ENCODE measurements around the gene AFAP1L2.

Gene AFAP1L2

DNA sequence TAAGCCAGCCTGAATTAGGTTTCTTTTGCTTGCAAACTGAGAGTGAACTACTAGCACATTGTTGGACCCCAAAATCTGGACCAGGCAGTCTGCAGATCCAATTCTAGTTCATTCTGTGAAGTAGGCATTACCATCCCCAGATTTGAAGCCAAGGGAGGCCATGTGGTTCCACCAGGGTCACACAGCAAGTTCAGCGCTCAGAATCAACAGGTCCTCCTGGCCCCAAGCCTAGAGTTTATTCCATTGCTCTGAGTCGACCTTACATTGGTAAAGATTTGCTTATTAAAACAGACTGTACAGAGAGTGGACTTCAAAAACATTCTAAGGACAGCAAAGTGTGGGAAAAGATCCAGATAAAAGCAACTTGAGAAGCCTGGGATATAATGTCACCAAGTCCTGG is 50.9 kb downstream of the AFAP1L2 start:
- H3K4me2 ChIP-seq (ENCODE audit: low read length) = no peak overlapping the region
- H3K4me3 ChIP-seq (ENCODE audit: low read length) = no peak overlapping the region

DNA sequence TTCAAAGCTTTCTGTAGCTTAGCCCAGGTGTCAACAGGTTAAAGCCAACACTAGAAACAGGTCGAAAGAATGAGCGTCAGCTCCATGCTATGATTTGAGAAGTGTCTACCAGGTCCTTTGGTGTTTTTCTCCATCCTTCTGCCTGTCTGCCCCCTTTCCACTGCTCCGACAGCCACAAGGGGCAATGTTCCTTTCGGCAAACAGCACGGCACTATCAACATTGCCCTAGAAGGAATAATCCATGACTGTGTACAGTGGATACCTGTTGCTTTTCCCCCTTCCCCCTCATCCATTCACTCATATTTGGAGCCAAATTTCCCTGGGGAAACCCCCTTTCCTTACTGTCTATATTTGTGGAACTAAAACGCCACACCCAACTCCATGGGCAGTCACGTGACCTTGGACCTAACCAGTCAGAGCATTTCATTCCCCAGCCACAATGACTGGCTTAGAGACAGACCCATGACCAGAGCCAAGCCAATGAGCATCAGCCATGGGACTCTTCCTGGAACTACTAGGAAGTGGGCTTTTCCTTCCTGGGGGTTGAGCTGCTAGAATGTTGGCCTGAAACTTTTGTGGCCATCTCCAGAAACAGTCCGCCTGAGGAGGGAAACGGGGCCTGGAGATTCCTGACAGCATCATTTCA is 51.5 kb downstream of the AFAP1L2 start:
- Histone ChIP-seq H3K9me2 (replicated peaks; ENCODE audit: control insufficient read depth, low read length) (no peaks in the 10 kb centered on the region), H4K20me1 (ENCODE audit: control insufficient read depth, insufficient read depth, low read depth, low read length) (no peaks in the 10 kb centered on the region), H3K79me2 (ENCODE audit: control insufficient read depth, low read length) (no peaks in the 10 kb centered on the region), H3K27ac (ENCODE audit: low read depth, low read length) (no peak overlapping the region), H3K36me3 (ENCODE audit: control insufficient read depth, low read length) (no peaks in the 10 kb centered on the region), H3F3A (ENCODE audit: control insufficient read depth, insufficient read depth) (no peaks in the 10 kb centered on the region), H3K9me3 (ENCODE audit: control insufficient read depth, insufficient read depth, low read length) (no peaks in the 10 kb centered on the region), H3K27me3 (ENCODE audit: control insufficient read depth, low read length) (no peaks in the 10 kb centered on the region; the same call in 1 of the 2 replicates), H3K4me1 (ENCODE audit: control insufficient read depth, low read length) (no peaks in the 10 kb centered on the region), H3K4me3 (ENCODE audit: low read length) (no peak overlapping the region), H3K4me2 (ENCODE audit: low read length) (no peak overlapping the region)
- TF ChIP-seq, protein P1, sequence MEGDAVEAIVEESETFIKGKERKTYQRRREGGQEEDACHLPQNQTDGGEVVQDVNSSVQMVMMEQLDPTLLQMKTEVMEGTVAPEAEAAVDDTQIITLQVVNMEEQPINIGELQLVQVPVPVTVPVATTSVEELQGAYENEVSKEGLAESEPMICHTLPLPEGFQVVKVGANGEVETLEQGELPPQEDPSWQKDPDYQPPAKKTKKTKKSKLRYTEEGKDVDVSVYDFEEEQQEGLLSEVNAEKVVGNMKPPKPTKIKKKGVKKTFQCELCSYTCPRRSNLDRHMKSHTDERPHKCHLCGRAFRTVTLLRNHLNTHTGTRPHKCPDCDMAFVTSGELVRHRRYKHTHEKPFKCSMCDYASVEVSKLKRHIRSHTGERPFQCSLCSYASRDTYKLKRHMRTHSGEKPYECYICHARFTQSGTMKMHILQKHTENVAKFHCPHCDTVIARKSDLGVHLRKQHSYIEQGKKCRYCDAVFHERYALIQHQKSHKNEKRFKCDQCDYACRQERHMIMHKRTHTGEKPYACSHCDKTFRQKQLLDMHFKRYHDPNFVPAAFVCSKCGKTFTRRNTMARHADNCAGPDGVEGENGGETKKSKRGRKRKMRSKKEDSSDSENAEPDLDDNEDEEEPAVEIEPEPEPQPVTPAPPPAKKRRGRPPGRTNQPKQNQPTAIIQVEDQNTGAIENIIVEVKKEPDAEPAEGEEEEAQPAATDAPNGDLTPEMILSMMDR (IDR thresholded peaks at IDR 0.05; ENCODE audit: low read depth, low read length, poor library complexity, severe bottlenecking) = no peak
- no peak for TF ChIP-seq EZH2phosphoT487 (IDR thresholded peaks at IDR 0.05; ENCODE audit: borderline replicate concordance, low read length)

More for the DNA sequence above, 50.9 kb downstream of the AFAP1L2 start:
- H3F3A ChIP-seq (ENCODE audit: control insufficient read depth, insufficient read depth) = no peaks in the 10 kb centered on the region
- H3K27me3 ChIP-seq (ENCODE audit: control insufficient read depth, low read length) = no peaks in the 10 kb centered on the region; the same call in 1 of the 2 replicates
- no peaks in the 10 kb centered on the region for H3K36me3 ChIP-seq (ENCODE audit: control insufficient read depth, low read length)
- H3K79me2 ChIP-seq (ENCODE audit: control insufficient read depth, low read length) = no peaks in the 10 kb centered on the region
- no peak for TF ChIP-seq EZH2phosphoT487 (IDR thresholded peaks at IDR 0.05; ENCODE audit: borderline replicate concordance, low read length)
- TF ChIP-seq, protein P1 (IDR thresholded peaks at IDR 0.05; ENCODE audit: low read depth, low read length, poor library complexity, severe bottlenecking) = no peak
- H3K9me2 ChIP-seq (replicated peaks; ENCODE audit: control insufficient read depth, low read length) = no peaks in the 10 kb centered on the region
- H3K4me1 ChIP-seq (ENCODE audit: control insufficient read depth, low read length) = no peaks in the 10 kb centered on the region
- no peaks in the 10 kb centered on the region for H3K9me3 ChIP-seq (ENCODE audit: control insufficient read depth, insufficient read depth, low read length)
- no peaks in the 10 kb centered on the region for H4K20me1 ChIP-seq (ENCODE audit: control insufficient read depth, insufficient read depth, low read depth, low read length)
- H3K27ac ChIP-seq (ENCODE audit: low read depth, low read length) = no peak overlapping the region

DNA sequence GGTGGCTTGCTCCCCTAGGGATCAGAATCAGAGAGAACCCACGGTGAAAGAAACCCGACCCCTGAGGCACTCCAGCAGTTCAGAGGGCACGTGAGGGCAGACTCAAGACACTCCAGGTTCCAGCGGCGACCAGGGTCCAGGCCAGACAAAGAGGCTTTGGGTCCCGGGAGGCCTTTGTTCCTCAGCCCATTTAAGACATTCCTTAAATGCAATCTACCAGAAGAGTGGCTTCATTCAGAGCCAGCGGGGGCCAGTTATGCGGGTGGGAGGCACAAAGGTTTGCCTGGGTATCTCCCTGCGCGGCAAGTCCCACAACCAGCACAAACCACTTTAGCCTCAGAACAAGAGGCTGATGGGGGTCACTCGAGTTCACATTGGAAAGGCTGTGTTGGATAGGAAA is 53.6 kb downstream of the AFAP1L2 start:
- no peak overlapping the region for H3K4me2 ChIP-seq (ENCODE audit: low read length)
- no peaks in the 10 kb centered on the region for H3K36me3 ChIP-seq (ENCODE audit: control insufficient read depth, low read length)
- H3K79me2 ChIP-seq (ENCODE audit: control insufficient read depth, low read length) = no peaks in the 10 kb centered on the region
- H3K4me3 ChIP-seq (ENCODE audit: low read length) = no peak overlapping the region
- H3K9me3 ChIP-seq (ENCODE audit: control insufficient read depth, insufficient read depth, low read length) = no peaks in the 10 kb centered on the region
- no peaks in the 10 kb centered on the region for H4K20me1 ChIP-seq (ENCODE audit: control insufficient read depth, insufficient read depth, low read depth, low read length)
- no peaks in the 10 kb centered on the region for H3K4me1 ChIP-seq (ENCODE audit: control insufficient read depth, low read length)
- H3F3A ChIP-seq (ENCODE audit: control insufficient read depth, insufficient read depth) = no peaks in the 10 kb centered on the region
- no peak overlapping the region for H3K27ac ChIP-seq (ENCODE audit: low read depth, low read length)
- no peaks in the 10 kb centered on the region for H3K27me3 ChIP-seq (ENCODE audit: control insufficient read depth, low read length)
- TF ChIP-seq, protein P1 (IDR thresholded peaks at IDR 0.05; ENCODE audit: low read depth, low read length, poor library complexity, severe bottlenecking) = no peak
- TF ChIP-seq EZH2phosphoT487 (IDR thresholded peaks at IDR 0.05; ENCODE audit: borderline replicate concordance, low read length) = no peak
- no peaks in the 10 kb centered on the region for H3K9me2 ChIP-seq (replicated peaks; ENCODE audit: control insufficient read depth, low read length)
